Liver (tissue), 9 donors: ENCODE data around the gene RAB18. TPM values are rescaled to one million over a fixed set of nuclear protein-coding genes. Genes with fewer than 3 reads are reported as not detected.
"Not testable (repeated sequence)": the region's sequence is repeated elsewhere in the genome, so short reads cannot be mapped to it uniquely, and the experiment has no call there.

Experiments
- DNase-seq: peaks from one replicate; pipeline ENCODE4 v3.0.0-alpha.2; 2017; ENCODE audit warnings: low spot score
- H3K27ac ChIP-seq, 2 donors: one replicate each; pipeline ENCODE4 v1.7.0; 2013; ENCODE audit warnings: inconsistent platforms in 2 of 2, low read length in 2 of 2, control low read depth in 1 of 2, low read depth in 1 of 2, mild to moderate bottlenecking in 1 of 2
- H3K27me3 ChIP-seq, 4 donors: one replicate each; pipeline versions ENCODE4 v1.6.1 to v1.7.0; 2013; ENCODE audit warnings: low read length in 3 of 4, inconsistent platforms in 1 of 4, mild to moderate bottlenecking in 1 of 4, moderate library complexity in 1 of 4; ENCODE audit not compliant: control insufficient read depth in 4 of 4, insufficient read depth in 4 of 4
- H3K36me3 ChIP-seq, 4 donors: one replicate each; pipeline versions ENCODE4 v1.6.1 to v1.7.0; 2013; ENCODE audit warnings: low read length in 3 of 4, mild to moderate bottlenecking in 3 of 4, low read depth in 1 of 4, moderate library complexity in 1 of 4; ENCODE audit not compliant: control insufficient read depth in 4 of 4, insufficient read depth in 3 of 4
- H3K4me1 ChIP-seq, 4 donors: one replicate each; pipeline versions ENCODE4 v1.6.1 to v1.7.0; 2013; ENCODE audit warnings: low read length in 3 of 4, mild to moderate bottlenecking in 3 of 4, moderate library complexity in 1 of 4; ENCODE audit not compliant: control insufficient read depth in 4 of 4, insufficient read depth in 4 of 4
- H3K4me3 ChIP-seq, 3 donors: one replicate each; pipeline versions ENCODE4 v1.6.1 to v1.7.0; 2013; ENCODE audit warnings: low read length in 3 of 3, control low read depth in 1 of 3, low read depth in 1 of 3, mild to moderate bottlenecking in 1 of 3
- H3K9ac ChIP-seq, 2 donors: one replicate each; pipeline ENCODE4 v1.7.0; 2013; ENCODE audit warnings: low read length in 2 of 2, mild to moderate bottlenecking in 2 of 2, moderate library complexity in 2 of 2, control low read depth in 1 of 2, low read depth in 1 of 2
- H3K9me3 ChIP-seq, 4 donors: one replicate each; pipeline versions ENCODE4 v1.6.1 to v1.7.0; 2013; ENCODE audit warnings: low read length in 3 of 4; ENCODE audit not compliant: control insufficient read depth in 4 of 4
- EGR1 ChIP-seq, 2 donors: IDR thresholded peaks; 2 replicates each; pipeline ENCODE4 v1.6.1; 2016 to 2018; ENCODE audit warnings: antibody characterized with exemption in 2 of 2, low read depth in 2 of 2
- FOXA1 ChIP-seq: IDR thresholded peaks from 2 replicates; pipeline ENCODE4 v1.6.1; 2016; ENCODE audit warnings: antibody characterized with exemption
- FOXA2 ChIP-seq: IDR thresholded peaks from 2 replicates; pipeline ENCODE4 v1.6.1; 2016; ENCODE audit warnings: antibody characterized with exemption
- HNF4A ChIP-seq, 2 donors: conservative IDR thresholded peaks; 2 replicates each; pipeline ENCODE4 v1.6.1; 2016; ENCODE audit warnings: antibody characterized with exemption in 2 of 2, mild to moderate bottlenecking in 2 of 2
- HNF4G ChIP-seq: IDR thresholded peaks from 2 replicates; pipeline ENCODE4 v1.6.1; 2016; ENCODE audit warnings: antibody characterized with exemption
- MAX ChIP-seq: IDR thresholded peaks from 2 replicates; pipeline ENCODE4 v1.6.1; 2016; ENCODE audit warnings: antibody characterized with exemption
- NR2F2 ChIP-seq: IDR thresholded peaks from 2 replicates; pipeline ENCODE4 v1.6.1; 2016; ENCODE audit warnings: antibody characterized with exemption
- RAD21 ChIP-seq, 2 donors: IDR thresholded peaks; 2 replicates each; pipeline ENCODE4 v1.6.1; 2016; ENCODE audit warnings: antibody characterized with exemption in 2 of 2, mild to moderate bottlenecking in 2 of 2
- RXRA ChIP-seq, 2 donors: IDR thresholded peaks; 2 replicates each; pipeline ENCODE4 v1.6.1; 2017 to 2018; ENCODE audit warnings: antibody characterized with exemption in 2 of 2, mild to moderate bottlenecking in 1 of 2
- SP1 ChIP-seq: IDR thresholded peaks from 2 replicates; pipeline ENCODE4 v1.6.1; 2018; ENCODE audit warnings: antibody characterized with exemption, mild to moderate bottlenecking
- YY1 ChIP-seq: IDR thresholded peaks from 2 replicates; pipeline ENCODE4 v1.6.1; 2016; ENCODE audit warnings: antibody characterized with exemption, mild to moderate bottlenecking
- WGBS: extraction: QIAGEN DNeasy Blood & Tissue Kit; methylation state at CpG from one replicate; pipeline ENCODE4 v1.1.7; 2013; 5-methylcytosine and 5-hydroxymethylcytosine counted together
- polyA plus RNA-seq, 2 donors: library from polyadenylated mRNA; stranded (reverse) in 1 of 2; unstranded in 1 of 2; fragments of 200-250 nt in 1 of 2; fragments of >200 nt in 1 of 2; fragmentation: Nextera tagmentation in 1 of 2; extraction: Ambion mirVana in 1 of 2; gene quantifications; one replicate each; pipeline versions ENCODE4 v1.2.1 to v1.2.3, GENCODE V29; 2013 to 2015
- total RNA-seq, 2 donors: library from RNA; depleted of rRNA; stranded (reverse); fragments of >200 nt; gene quantifications; one replicate each; pipeline ENCODE4 v1.2.3, GENCODE V29; 2014
- TF ChIP-seq, protein P1 (sequence below): IDR thresholded peaks from 2 replicates; pipeline ENCODE4 v1.6.1; 2016; ENCODE audit warnings: antibody characterized with exemption
- donor health status: healthy.
- donor health status: healthy.
- donor health status: healthy.
- donor health status: healthy.
- donor health status: healthy.

RAB18 gene
- total and polyA plus RNA-seq, 4 donors: 19.8 to 57.8 (median 25.2) TPM

- TF ChIP-seq MAX (no peak), FOXA2 (no peak), YY1 (no peak), EGR1 (IDR thresholded peaks at IDR 0.05; ENCODE audit: low read depth in 2 of 2) (no peak), RAD21 (IDR thresholded peaks at IDR 0.05) (no peak), HNF4A (conservative IDR thresholded peaks at IDR 0.05) (no peak), NR2F2 (no peak), HNF4G (no peak), FOXA1 (no peak)
- TF ChIP-seq, protein P1, sequence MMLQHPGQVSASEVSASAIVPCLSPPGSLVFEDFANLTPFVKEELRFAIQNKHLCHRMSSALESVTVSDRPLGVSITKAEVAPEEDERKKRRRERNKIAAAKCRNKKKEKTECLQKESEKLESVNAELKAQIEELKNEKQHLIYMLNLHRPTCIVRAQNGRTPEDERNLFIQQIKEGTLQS: no peak
- Histone ChIP-seq H3K36me3 (no peaks in the 10 kb centered on the region), H3K9me3 (no peaks in the 10 kb centered on the region), H3K27ac (no peak overlapping the region), H3K4me1 (no peaks in the 10 kb centered on the region), H3K4me3 (no peak overlapping the region), H3K9ac (no peak overlapping the region), H3K27me3 (peaks cover 0 to 4% (median 0%) of the 10 kb centered on the region in 4 donors)
- 66% methylated on average over 3 of the region's 3 CpGs for WGBS
- no peak for DNase-seq
Measured at GRCh38 chr10:27464993-27465392, 39.1 kb upstream of the RAB18 start.

DNA sequence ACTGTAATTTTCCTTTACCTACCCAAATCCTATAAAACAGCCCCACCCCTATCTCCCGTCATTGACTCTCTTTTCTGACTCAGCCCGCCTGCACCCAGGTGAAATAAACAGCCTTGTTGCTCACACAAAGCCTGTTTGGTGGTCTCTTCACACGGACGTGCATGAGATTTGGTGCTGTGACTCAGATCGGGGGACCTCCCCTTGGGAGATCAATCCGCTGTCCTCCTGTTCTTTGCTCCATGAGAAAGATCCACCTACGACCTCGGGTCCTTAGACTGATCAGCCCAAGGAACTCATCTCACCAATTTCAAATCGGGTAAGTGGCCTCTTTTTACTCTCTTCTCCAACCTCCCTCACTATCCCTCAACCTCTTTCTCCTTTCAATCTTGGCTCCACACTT is 38.5 kb upstream of the RAB18 start:
- H3K9me3 ChIP-seq, H3K27me3 ChIP-seq, DNase-seq, H3K4me3 ChIP-seq, H3K27ac ChIP-seq, H3K4me1 ChIP-seq, H3K36me3 ChIP-seq, H3K9ac ChIP-seq: not testable (repeated sequence)
- WGBS: 82% methylated on average over 8 of the region's 9 CpGs

DNA sequence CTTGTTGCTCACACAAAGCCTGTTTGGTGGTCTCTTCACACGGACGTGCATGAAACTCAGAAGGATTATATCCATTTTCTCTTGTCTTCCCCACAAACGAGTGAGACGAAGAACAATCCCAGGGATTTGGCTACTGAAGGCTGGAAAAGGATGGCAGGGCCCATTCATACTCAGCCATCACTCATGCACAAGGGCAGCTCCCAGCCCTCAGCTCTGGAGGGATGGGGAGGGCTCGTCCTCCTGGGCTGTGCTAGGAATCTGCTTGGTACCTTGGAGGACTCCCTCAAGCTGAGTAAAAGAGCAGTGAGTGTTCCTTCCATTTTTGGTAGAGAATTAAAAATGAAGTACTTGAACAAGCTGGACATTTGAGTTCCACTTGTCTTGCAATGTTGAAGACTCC is 33.2 kb upstream of the RAB18 start:
- no peaks in the 10 kb centered on the region for H3K4me1 ChIP-seq
- H3K4me3 ChIP-seq: no peak overlapping the region
- no peak overlapping the region for H3K27ac ChIP-seq
- TF ChIP-seq RXRA (IDR thresholded peaks at IDR 0.05) (no peak), RAD21 (IDR thresholded peaks at IDR 0.05) (no peak), MAX (no peak), SP1 (no peak), HNF4G (no peak), HNF4A (conservative IDR thresholded peaks at IDR 0.05) (no peak)
- H3K36me3 ChIP-seq: no peaks in the 10 kb centered on the region
- DNase-seq: no peak
- WGBS: 46% methylated on average over 5 of the region's 5 CpGs
- no peaks in the 10 kb centered on the region for H3K27me3 ChIP-seq
- H3K9me3 ChIP-seq: no peaks in the 10 kb centered on the region
- no peak overlapping the region for H3K9ac ChIP-seq

GRCh38 chr10:27474741-27475140 is 29.4 kb upstream of the RAB18 start:
- Histone ChIP-seq H3K4me3 (no peak overlapping the region), H3K9me3 (peaks cover 0 to 4% (median 0%) of the 10 kb centered on the region in 4 donors), H3K4me1 (no peaks in the 10 kb centered on the region), H3K9ac (no peak overlapping the region), H3K27ac (no peak overlapping the region), H3K36me3 (no peaks in the 10 kb centered on the region), H3K27me3 (no peaks in the 10 kb centered on the region)
- 78% methylated on average over 4 of the region's 4 CpGs for WGBS
- TF ChIP-seq FOXA1: no peak
- no peak for TF ChIP-seq MAX
- DNase-seq: no peak
